Stimulated activated CD8-positive, alpha-beta memory T cell treated with anti-CD3 and anti-CD28 coated beads, Interleukin-12 subunit alpha, Interleukin-12 subunit beta, amount 100 ng/mL, for 1 hour (primary cell): ENCODE results near the gene ZNF711.
"Not testable (repeated sequence)": the region's sequence is repeated elsewhere in the genome, so short reads cannot be mapped to it uniquely, and the experiment has no call there.

ENCODE experiments used
- DNase-seq: peaks from one replicate; pipeline ENCODE4 v3.0.0-alpha.2; 2020; ENCODE audit warnings: low read depth

The ZNF711 gene

GRCh38 chrX:85243761-85244449 is at the start of gene ZNF711, which contains the start of gene SATL1:
Gene ZNF711, plus strand, starts transcription at chrX:85243991. Its CDS starts 3,582 bp downstream, at chrX:85247573.
Gene SATL1, minus strand, starts transcription at chrX:85243779. Its CDS starts 134,811 bp downstream, at chrX:85108968.
- DNase-seq: no peak

GRCh38 chrX:85196319-85196718 is 47.5 kb upstream of the ZNF711 start:
- no peak for DNase-seq

GRCh38 chrX:85203461-85203970 is 40.3 kb upstream of the ZNF711 start:
- no peak for DNase-seq

DNA sequence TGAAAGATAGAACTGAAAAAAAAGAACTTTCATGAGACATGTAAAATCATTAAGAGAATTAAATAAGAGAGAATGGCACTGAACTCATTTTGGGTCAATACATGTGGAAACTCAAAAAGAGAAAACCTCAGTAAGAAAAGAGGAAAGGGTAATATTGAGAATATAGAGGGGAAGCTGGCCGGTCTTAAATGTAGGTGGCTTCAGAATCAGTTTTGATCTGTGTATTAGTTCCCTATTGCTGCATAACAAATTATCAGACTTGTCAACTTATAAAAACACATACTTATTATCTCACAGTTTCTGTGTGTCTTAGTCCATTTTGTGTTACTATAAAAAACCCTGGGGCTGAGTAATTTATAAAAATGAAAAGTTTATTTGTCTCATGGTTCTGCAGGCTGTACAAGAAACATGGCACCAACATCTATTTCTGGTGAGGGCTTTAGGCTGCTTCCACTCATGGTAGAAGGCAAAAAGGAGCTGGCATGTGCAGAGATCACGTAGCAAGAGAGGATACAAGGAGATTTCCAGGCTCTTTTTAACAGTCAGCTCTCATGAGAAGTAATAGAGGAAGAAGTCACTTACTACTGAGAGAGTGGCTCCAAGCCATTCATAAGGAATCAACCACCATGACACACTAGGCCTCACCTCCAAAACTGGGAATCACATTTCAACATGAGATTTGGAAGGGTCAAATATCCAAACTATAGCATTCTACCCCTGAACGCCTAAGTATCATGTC is 29.8 kb upstream of the ZNF711 start:
- no peak for DNase-seq

GRCh38 chrX:85215946-85216345 is 27.8 kb upstream of the ZNF711 start:
- no peak for DNase-seq

DNA sequence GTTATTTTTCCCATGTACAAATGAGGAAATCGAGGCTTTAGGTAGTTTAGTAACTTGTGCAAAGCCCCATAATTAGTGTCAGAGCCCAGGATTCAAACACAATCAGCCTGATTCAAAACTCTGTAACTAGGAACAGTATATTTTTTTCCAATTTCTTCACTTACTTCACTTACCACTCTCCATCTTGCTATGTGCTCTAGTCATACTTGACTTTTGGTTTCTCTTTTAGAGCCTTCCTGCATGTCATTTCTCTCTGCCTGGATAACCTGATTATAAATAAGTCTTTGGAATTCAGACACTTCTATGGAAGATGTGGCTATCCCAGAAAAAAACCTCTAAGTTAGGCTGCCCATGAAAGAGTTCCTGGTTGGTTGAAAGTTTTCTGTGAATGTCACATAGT is 22.4 kb upstream of the ZNF711 start:
- no peak for DNase-seq

- DNase-seq: no peak
These were observed 20.4 kb upstream of the ZNF711 start for GRCh38 chrX:85223359-85223758.

DNA sequence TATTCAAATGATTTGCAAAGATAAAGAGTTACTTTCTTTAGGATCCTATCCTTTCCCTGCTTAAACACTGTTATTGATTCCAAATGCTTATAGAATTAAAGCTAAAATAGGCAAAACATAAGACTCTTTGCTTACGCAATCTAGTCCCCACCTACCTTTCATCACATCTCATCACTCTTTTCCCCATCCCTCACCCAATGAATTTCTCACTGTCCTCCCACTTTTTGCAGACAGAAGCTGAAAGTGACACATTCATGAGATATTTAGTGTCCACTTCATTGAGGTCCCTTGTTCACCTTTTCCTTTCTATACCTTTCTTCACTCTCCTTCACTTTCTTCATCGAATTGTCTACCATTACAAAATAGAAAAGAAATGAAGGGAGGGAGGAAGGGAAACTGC is 636 bp upstream of the ZNF711 start:
- no peak for DNase-seq

DNA sequence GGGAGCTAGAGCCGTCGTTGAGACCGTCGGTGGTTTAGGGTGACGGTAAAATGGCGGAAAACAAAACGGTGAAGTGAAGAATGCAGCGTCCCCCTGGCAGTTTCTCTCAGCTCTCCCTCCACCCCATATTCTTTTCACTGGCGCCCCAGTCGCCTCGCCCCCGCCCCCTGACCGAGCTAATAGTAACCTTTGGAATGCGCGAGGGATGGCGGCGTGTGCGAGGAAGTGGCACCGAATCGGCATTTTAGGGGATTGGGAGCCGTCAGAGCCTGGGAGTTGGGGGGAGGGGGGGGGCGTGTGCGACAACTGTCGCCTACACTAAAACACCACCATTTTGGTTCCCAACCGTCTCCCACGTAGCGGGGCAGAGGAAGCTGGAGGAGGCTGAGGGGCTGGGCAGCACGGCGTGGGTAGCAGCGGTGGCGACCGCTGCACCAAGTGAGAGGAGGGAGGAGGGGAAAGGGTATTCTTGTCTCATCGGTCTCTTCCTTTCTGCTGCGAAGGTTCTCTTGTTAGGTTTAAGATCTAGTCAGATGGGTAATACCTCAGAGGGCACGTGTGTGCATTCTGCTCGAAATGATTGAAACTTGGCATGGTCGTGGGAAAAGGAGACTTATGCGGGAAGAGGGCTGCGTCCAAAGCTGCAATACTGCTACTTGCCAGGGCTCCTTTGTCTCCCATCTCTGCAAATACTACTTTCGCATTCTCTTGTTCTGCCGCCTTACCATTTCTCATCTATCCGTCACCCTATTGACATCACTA is 840 bp downstream of the ZNF711 start:
- DNase-seq: no peak

DNA sequence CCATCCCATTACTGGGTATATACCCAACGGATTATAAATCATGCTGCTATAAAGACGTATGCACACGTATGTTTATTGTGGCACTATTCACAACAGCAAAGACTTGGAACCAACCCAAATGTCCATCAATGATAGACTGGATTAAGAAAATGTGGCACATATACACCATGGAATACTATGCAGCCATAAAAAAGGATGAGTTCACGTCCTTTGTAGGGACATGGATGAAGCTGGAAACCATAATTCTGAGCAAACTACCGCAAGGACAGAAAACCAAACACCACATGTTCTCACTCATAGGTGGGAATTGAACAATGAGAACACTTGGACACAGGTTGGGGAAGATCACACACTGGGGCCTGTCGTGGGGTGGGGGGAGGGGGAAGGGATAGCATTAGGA is 41.5 kb downstream of the ZNF711 start:
- DNase-seq: not testable (repeated sequence)

GRCh38 chrX:85288992-85289723 is 45.4 kb downstream of the ZNF711 start:
- no peak for DNase-seq

DNA sequence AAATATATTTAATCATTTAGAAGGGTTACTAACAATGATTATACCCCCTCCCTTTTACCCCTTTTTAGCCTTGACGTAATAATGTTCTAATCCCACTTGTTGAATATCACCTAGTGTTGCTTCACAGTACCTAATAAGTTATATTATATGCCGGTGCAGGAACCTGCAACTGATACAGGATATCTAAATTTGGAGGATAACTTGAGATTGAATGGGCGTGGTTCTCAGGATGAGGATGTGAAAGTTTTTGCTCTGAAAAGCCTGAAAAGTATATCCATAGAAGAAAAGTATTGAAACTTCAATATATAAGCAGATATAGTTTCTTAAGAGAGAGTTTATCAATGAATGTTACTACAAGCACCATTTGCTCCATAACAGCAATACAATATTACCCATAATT is 59.8 kb downstream of the ZNF711 start:
- no peak for DNase-seq

DNA sequence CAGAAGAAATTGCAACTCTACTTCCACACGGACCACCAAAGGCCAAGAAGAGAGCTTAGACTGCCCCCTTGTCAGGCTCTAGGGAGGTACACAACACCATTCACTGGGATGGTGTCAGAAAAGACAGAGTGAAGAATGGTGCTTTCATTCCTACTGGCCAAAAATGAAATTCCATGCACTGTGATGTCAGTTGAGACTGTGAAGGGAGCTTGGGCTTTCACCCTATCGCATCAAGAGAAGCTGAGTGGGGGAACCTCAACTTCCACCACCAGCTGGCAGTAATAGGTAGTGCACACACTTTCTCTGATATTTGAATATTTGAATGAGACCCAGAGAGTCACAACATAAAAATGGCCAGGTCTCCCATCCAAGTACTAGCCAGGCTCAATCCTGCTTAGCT is 65.9 kb downstream of the ZNF711 start:
- DNase-seq: no peak

GRCh38 chrX:85311348-85311747 is 67.6 kb downstream of the ZNF711 start:
- DNase-seq: not testable (repeated sequence)
